ENCODE measurements around the gene MAP1S.

DNA sequence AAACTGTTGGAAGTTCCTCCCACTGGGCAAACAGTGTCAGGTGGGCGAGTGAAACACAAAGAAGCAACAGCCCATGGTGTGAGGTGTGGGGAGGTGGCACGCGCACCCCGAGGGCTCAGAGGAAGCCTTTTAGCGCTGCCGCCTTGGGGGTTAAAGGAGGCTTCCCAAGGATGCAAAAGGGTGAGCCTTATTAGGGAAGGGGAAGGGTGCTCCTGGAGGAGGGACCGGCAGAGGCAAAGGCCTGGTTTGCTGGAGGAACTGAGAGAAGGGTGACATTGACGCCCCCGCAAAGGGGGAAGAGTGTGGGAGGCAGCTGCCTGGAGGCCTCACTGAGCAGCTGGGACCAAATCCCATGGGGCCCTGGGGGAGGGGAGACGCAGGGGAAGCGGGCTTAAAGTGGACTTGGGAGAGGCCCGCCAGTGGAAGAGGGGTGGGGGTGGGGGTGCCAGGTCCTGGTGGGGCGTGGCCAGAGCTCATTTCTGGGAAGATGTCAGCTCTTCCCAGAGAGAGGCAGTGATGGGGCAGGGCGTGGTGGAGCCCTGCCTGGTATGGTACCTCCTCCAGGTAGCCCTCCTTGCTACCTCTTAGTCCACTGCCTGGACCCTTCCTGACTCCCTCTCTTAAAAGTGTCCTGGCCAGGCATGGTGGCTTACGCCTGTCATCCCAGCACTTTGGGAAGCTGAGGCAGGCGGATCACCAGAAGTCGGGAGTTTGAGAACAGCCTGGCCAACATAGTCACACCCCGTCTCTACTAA, 20.0 kb downstream of the MAP1S start:
- TF ChIP-seq POLR2AphosphoS5 (IDR thresholded peaks at IDR 0.05) (no peak), RAD21 (conservative IDR thresholded peaks at IDR 0.05) (no peak), EP300 (conservative IDR thresholded peaks at IDR 0.05; ENCODE audit: poor library complexity, severe bottlenecking) (no peak), EZH2 (IDR thresholded peaks at IDR 0.05; ENCODE audit: borderline replicate concordance, insufficient read depth, low read length, poor library complexity, severe bottlenecking) (no peak)
